CD4-positive, alpha-beta T cell (primary cell): ENCODE data around the gene OXSR1. TPM values are rescaled to one million over a fixed set of nuclear protein-coding genes. Genes with fewer than 3 reads are reported as not detected.
A peak's percentile ranks its signal among the peaks of the same experiment; 100 is the strongest.

ENCODE experiments used
- ATAC-seq: fragments of 200-7000 bp; cut with Tn5 transposase; one replicate; pipeline ENCODE4 v1.10.0; 2022; ENCODE audit warnings: mild to moderate bottlenecking; ENCODE audit not compliant: poor library complexity
- CTCF ChIA-PET: fragments of 350-600 bp; sonication (Branson Sonifier 250); formaldehyde crosslinking; loops from one replicate; lab custom pipeline; 2021; ENCODE audit warnings: antibody characterized with exemption, inconsistent platforms; lab: Charles Lee
- POLR2A ChIA-PET: fragments of 350-600 bp; sonication (Branson Sonifier 250); formaldehyde crosslinking; loops from one replicate; lab custom pipeline; 2021; ENCODE audit warnings: antibody characterized with exemption, inconsistent platforms; lab: Charles Lee
- DNase-seq, 14 experiments: peaks; one replicate each; pipeline ENCODE4 v3.0.0-alpha.2; 2013 to 2020; ENCODE audit warnings: mixed read lengths in 2 of 14
- H3K27ac ChIP-seq, 2 donors: one replicate each; pipeline versions ENCODE4 v1.5.1 to v1.7.0; 2013; ENCODE audit warnings: low read length in 2 of 2, low read depth in 1 of 2, mild to moderate bottlenecking in 1 of 2
- H3K27me3 ChIP-seq, 2 experiments: 1 replicate in 1 of 2; 2 replicates in 1 of 2; pipeline versions ENCODE4 v1.6.1 to v1.7.0; 2013; ENCODE audit warnings: low read length in 2 of 2, control low read depth in 1 of 2, mild to moderate bottlenecking in 1 of 2, moderate library complexity in 1 of 2; ENCODE audit not compliant: insufficient read depth in 2 of 2, control insufficient read depth in 1 of 2
- H3K36me3 ChIP-seq: one replicate; pipeline ENCODE4 v1.6.1; 2013; ENCODE audit warnings: low read length, control low read depth; ENCODE audit not compliant: insufficient read depth
- H3K4me1 ChIP-seq: one replicate; pipeline ENCODE4 v1.6.1; 2013; ENCODE audit warnings: low read length, control low read depth; ENCODE audit not compliant: insufficient read depth
- H3K4me3 ChIP-seq: one replicate; pipeline ENCODE4 v1.5.1; 2013; ENCODE audit warnings: mild to moderate bottlenecking, low read length, moderate library complexity
- H3K9me3 ChIP-seq, 2 experiments: 1 replicate in 1 of 2; 2 replicates in 1 of 2; pipeline versions ENCODE4 v1.6.1 to v1.7.0; 2013; ENCODE audit warnings: low read length in 2 of 2, mild to moderate bottlenecking in 2 of 2, control low read depth in 1 of 2, moderate library complexity in 1 of 2; ENCODE audit not compliant: control insufficient read depth in 1 of 2, insufficient read depth in 1 of 2
- H3K27ac Mint-ChIP-seq: one replicate; pipeline ENCODE4 v1.8.0; 2020; ENCODE audit warnings: mixed read lengths
- H3K27me3 Mint-ChIP-seq: one replicate; pipeline ENCODE4 v1.8.0; 2021; ENCODE audit warnings: mixed read lengths
- H3K36me3 Mint-ChIP-seq: one replicate; pipeline ENCODE4 v1.8.0; 2021; ENCODE audit warnings: low read depth, mixed read lengths
- H3K4me1 Mint-ChIP-seq: one replicate; pipeline ENCODE4 v1.8.0; 2021; ENCODE audit warnings: low read depth, mixed read lengths
- H3K4me3 Mint-ChIP-seq: one replicate; pipeline ENCODE4 v1.8.0; 2020; ENCODE audit warnings: mild to moderate bottlenecking, mixed read lengths
- H3K9me3 Mint-ChIP-seq: one replicate; pipeline ENCODE4 v1.8.0; 2020; ENCODE audit warnings: mixed read lengths
- intact Hi-C, 2 experiments: fragments of 100-400 bp; cut with DNase I in 1 of 2; cut with micrococcal nuclease in 1 of 2; formaldehyde crosslinking; loops; one replicate each; pipeline versions ENCODE4 v1.15.1 to v1.9.0; 2023 to 2025; cut with DNase I, micrococcal nuclease
- total RNA-seq, 174 experiments: library from RNA in 2 of 174; stranded (reverse) in 2 of 174; gene quantifications; one replicate each; pipeline ENCODE4 v1.2.3 and lab custom pipeline; 2021 to 2026
- TF ChIP-seq, protein P1 (sequence below): fragments of 200-600 bp; IDR thresholded peaks from one replicate; pipeline ENCODE4 v1.8.0; 2022; ENCODE audit warnings: antibody characterized with exemption, mild to moderate bottlenecking

The OXSR1 gene
- total RNA-seq, 2 experiments from 2014 or later: 28.3 to 30.3 TPM

DNA sequence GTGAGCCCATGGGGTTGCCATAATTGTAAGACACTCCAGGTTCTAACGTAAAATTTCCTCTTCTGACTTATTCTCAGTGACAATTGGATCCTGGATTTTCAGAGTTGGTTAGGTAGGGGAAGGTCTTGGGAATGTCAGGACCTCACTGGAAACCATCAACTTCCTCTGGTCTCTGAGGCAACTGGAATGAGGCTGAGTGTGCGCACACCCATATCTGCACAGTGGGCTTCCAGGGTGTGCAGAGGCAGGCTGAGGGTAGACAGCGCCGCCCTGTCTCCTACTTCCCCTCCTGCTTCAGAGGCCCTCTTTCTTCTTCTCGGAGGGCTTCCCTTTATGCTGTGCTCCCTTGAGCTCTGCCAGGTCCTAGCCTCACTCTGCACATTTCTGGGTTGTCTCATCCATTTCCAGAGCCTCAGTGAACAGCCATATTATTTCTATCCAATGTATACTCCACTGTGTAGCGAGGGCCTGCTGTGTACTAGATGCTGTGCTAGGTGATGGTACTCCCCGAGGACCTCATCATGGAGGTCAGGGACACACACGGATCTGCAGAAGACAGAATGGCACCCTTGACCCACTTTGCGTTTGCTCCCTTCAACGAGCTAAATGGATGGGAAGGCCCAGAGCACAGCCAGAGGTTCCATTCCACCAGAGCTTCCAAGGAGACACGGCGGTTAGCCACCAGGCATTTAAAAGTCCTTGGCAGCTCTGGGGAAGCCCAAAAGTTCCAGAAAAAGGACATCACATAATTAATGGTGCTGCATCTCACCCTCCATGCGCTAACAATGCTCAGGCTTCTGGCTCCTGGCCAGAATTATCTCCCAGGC, 46.7 kb upstream of the OXSR1 start:
- Mint-ChIP-seq H3K27ac (peak overlapping the region; percentile 8), H3K36me3 (peaks cover 41% of the 10 kb centered on the region), H3K4me3 (no peak overlapping the region), H3K4me1 (peaks cover 11% of the 10 kb centered on the region), H3K9me3 (no peaks in the 10 kb centered on the region), H3K27me3 (no peaks in the 10 kb centered on the region)
- Histone ChIP-seq H3K36me3 (peaks cover 27% of the 10 kb centered on the region), H3K27me3 (no peaks in the 10 kb centered on the region), H3K27ac (no peak overlapping the region), H3K9me3 (no peaks in the 10 kb centered on the region), H3K4me1 (peaks cover 6% of the 10 kb centered on the region), H3K4me3 (no peak overlapping the region)
- TF ChIP-seq, protein P1, sequence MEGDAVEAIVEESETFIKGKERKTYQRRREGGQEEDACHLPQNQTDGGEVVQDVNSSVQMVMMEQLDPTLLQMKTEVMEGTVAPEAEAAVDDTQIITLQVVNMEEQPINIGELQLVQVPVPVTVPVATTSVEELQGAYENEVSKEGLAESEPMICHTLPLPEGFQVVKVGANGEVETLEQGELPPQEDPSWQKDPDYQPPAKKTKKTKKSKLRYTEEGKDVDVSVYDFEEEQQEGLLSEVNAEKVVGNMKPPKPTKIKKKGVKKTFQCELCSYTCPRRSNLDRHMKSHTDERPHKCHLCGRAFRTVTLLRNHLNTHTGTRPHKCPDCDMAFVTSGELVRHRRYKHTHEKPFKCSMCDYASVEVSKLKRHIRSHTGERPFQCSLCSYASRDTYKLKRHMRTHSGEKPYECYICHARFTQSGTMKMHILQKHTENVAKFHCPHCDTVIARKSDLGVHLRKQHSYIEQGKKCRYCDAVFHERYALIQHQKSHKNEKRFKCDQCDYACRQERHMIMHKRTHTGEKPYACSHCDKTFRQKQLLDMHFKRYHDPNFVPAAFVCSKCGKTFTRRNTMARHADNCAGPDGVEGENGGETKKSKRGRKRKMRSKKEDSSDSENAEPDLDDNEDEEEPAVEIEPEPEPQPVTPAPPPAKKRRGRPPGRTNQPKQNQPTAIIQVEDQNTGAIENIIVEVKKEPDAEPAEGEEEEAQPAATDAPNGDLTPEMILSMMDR: no peak
- ChIA-PET POLR2A (interaction anchor here (1.0 to 1.3 kb wide), 2 partner anchors 19 to 47 kb away, joined by 3 read pairs; partner anchors contain the start of gene OXSR1), CTCF (interaction anchor here (0.6 to 2.6 kb wide), 5 partner anchors 34 to 361 kb away, joined by 3 to 12 read pairs (median 3); partner anchors contain the start of gene XYLB)
- no peak for ATAC-seq
- peak in 1 of 14 experiments; percentile 31 for DNase-seq
- intact Hi-C loops: loop anchor here (1.0 to 10.0 kb wide), 6 partner anchors 141 to 536 kb away; partner anchors contain the start of gene XYLB (in 1 of the 2)

GRCh38 chr3:38119248-38119544, 46.1 kb upstream of the OXSR1 start:
- Mint-ChIP-seq H3K4me3 (no peak overlapping the region), H3K4me1 (peaks cover 11% of the 10 kb centered on the region), H3K9me3 (no peaks in the 10 kb centered on the region), H3K27ac (no peak overlapping the region), H3K36me3 (peaks cover 47% of the 10 kb centered on the region), H3K27me3 (no peaks in the 10 kb centered on the region)
- ChIA-PET CTCF (interaction anchor here (1.2 to 2.6 kb wide), 2 partner anchors 72 to 361 kb away, joined by 3 to 12 read pairs; no protein-coding TSS in a partner anchor), POLR2A (interaction anchor here (1.0 to 1.3 kb wide), 2 partner anchors 19 to 46 kb away, joined by 3 read pairs; partner anchors contain the start of gene OXSR1)
- DNase-seq: no peak
- H3K27me3 ChIP-seq: no peaks in the 10 kb centered on the region
- TF ChIP-seq, protein P1: no peak
- H3K9me3 ChIP-seq: no peaks in the 10 kb centered on the region
- peaks cover 6% of the 10 kb centered on the region for H3K4me1 ChIP-seq
- H3K27ac ChIP-seq: no peak overlapping the region
- ATAC-seq: no peak
- H3K36me3 ChIP-seq: peaks cover 27% of the 10 kb centered on the region
- H3K4me3 ChIP-seq: no peak overlapping the region
- intact Hi-C loops: loop anchor here (2.0 to 10.0 kb wide), 5 partner anchors 142 to 536 kb away; partner anchors contain the start of gene XYLB (in 1 of the 2)

DNA sequence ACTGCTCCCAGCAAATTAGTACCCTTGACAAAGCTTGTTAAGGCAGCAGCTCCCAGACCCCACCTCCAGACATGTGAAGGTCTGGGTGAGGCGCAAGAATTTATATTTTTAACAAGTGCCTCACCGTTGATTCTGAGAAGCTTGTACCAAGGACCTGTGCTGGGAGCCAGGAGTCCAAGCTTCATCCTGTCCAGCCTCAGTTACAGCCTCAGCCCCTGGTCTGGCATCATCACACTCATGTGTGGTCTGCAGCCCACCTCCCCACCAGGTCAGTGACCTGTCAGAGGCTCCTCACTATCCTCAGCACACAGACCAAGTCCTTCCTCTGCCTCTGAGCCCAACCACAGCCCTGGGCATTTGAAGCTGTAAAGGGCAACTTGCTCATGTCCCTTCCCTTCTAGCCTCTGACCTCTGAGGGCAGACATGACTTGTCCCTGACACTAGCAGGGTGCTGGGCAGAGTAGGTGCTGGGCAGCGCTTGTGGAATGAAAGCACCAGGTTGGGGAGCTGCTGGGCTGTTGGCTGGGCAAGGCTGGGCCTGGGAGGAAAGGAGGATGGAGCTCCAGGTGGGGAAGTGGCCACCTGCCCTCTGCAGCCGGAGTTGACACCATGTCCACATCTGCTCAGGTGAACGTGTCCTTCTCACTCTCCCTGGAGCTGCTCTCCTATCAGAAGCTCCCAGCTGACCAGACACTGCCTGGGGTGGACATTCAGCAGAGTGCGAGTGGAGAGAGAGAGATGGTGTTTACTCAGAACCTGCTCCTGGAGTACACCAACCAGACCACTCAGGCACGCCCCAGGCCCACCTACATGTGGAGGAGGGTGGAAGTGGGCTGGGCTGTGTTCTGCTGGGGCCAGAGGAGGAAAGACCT, 45.3 kb upstream of the OXSR1 start:
- peaks cover 6% of the 10 kb centered on the region for H3K4me1 ChIP-seq
- intact Hi-C loops: loop anchor here (2.0 to 10.0 kb wide), 5 partner anchors 143 to 535 kb away; partner anchors contain the start of gene XYLB (in 1 of the 2)
- Mint-ChIP-seq H3K27ac (no peak overlapping the region), H3K4me3 (no peak overlapping the region), H3K36me3 (peaks cover 55% of the 10 kb centered on the region), H3K4me1 (peaks cover 11% of the 10 kb centered on the region), H3K9me3 (no peaks in the 10 kb centered on the region), H3K27me3 (no peaks in the 10 kb centered on the region)
- no peaks in the 10 kb centered on the region for H3K9me3 ChIP-seq
- POLR2A ChIA-PET: interaction anchor here (1.5 kb wide), 1 partner anchor 17 kb away, joined by 6 read pairs; the partner anchor contains the start of gene ACAA1
- H3K36me3 ChIP-seq: peaks cover 32% of the 10 kb centered on the region
- DNase-seq: peak in 1 of 14 experiments; percentile 25
- no peaks in the 10 kb centered on the region for H3K27me3 ChIP-seq
- no peak for ATAC-seq
- CTCF ChIA-PET: no interaction called here
- H3K4me3 ChIP-seq: no peak overlapping the region
- H3K27ac ChIP-seq: no peak overlapping the region
- TF ChIP-seq, protein P1: no peak
